HG02973 (cell line): ENCODE measurements around the gene HAND1.
A peak's percentile ranks its signal among the peaks of the same experiment; 100 is the strongest.

Source experiments
- ATAC-seq: cut with Tn5 transposase; IDR thresholded peaks from one replicate; pipeline ENCODE4 v1.9.1; 2021; ENCODE audit warnings: moderate library complexity; ENCODE audit not compliant: unreplicated experiment

HAND1 gene

GRCh38 chr5:154506049-154506715 is 28.2 kb upstream of the HAND1 start:
- no peak for ATAC-seq

DNA sequence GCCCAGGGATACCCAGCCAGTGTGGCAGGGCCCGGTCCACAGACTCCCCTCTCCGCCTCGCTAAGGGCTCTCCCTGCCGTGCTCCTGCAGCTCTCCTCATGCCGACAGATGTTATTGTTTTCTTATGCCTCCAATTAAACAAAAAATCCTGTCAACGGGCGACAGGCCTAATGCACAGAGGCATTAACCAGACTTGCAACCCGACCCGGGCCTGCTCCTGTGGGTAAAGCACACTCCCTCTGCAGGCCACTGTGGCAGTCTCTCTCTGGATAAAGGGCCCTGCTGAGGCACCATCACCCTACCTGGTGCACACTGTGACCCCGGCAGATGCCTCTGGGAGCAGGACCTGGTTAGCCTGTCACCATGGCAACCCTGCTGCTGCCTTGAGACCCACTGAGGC is 27.5 kb upstream of the HAND1 start:
- no peak for ATAC-seq

DNA sequence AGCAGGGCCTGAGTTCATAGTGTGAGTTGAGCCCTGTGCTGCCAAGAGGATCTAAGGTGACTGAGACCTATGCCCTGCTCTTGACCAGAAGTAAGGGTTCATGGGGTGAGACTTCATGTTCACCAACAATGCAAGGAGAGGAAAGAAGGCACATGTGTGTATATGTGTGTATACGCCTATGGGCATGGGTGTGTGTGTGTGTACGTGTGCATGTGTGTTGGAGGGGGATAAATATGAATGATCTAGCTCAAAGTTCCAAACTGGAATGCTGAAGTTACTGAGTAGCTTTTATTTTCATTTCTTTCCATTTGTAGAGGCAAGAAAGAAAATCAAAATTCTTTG is 25.6 kb upstream of the HAND1 start:
- ATAC-seq, result no peak

DNA sequence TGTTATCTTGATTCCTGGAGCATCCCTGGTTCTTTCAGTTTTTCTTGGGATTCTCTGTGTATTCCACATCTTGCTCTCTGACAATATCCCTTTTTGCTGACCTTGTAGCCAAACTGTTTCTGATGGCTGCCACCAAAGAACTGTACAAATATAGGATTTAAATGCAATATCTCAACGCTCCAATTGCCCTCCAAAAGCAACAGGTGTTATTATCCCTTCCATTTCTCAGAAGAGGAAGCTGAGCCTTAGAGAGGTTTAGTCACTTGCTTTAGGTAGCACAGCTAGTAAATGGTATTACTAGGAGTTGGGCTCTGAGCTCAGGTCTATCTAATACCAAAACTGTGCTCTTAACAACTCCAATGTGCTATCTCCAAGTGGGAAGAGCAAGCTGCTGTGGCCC is 24.2 kb upstream of the HAND1 start:
- ATAC-seq, result no peak

- ATAC-seq, result no peak
These were observed 23.5 kb upstream of the HAND1 start for GRCh38 chr5:154501566-154501965.

DNA sequence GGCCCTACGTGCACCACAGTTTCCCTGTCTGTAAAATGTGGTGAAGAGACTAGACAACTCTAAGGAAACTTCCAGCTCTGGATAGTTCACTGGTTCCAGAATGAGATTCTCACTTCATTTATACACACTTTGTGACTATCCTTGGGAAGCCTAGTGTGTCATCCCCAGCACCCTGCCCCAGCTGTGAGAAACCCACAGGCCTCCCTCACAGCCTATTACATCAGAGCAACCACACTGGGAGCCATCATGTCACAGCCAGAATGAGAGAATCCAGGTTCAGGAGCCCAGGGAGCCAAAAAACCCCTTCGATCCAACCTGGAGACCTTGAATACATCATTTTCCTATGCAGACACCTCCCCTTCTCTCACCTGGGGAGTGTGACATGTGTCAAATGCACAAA is 21.0 kb upstream of the HAND1 start:
- no peak for ATAC-seq

GRCh38 chr5:154498591-154498990 is 20.6 kb upstream of the HAND1 start:
- no peak for ATAC-seq

- peak; percentile 75 for ATAC-seq
These were observed 16.0 kb upstream of the HAND1 start for GRCh38 chr5:154494036-154494435.

DNA sequence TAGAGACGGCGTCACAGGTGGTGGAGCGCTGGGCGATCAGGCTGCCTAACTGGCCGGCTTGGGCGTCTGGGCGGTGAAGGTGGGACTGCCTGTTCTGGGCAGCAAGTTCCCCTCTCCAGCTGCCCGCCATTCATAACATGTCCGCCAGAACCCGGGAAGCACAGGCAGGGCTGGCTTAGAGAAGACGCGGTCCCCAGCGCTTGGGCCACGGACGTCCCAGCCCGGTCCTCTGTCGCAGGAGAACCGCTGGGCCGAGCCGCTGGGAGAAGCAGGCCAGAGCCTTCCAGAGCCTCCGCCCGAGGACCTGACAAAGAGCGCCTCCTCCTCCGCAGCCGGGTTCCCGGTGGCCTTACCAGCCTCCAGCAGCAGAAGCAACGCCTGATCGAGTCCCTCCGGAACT is 15.2 kb upstream of the HAND1 start:
- no peak for ATAC-seq

DNA sequence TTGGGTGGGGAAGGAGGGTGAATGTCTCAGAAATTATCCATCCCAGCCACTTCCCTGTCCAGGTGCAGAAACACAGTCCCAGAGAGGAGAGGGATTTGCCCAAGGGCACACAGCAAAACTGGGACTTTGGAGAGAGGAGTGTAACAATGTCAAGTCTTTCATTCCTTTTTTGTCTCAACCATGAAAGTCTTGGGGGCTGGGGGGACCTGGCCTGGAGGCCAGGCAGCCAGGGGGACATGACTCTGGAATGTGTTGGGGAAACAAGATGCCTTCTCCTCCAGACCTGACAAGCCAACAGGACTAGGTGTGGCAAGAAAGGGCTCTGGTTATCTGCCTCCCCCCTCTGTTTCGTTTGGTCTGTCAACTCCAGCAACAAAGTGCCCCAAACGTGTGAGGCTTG is 13.9 kb upstream of the HAND1 start:
- ATAC-seq, result no peak

GRCh38 chr5:154487541-154487940 is 9.5 kb upstream of the HAND1 start:
- peak; percentile 100 for ATAC-seq

DNA sequence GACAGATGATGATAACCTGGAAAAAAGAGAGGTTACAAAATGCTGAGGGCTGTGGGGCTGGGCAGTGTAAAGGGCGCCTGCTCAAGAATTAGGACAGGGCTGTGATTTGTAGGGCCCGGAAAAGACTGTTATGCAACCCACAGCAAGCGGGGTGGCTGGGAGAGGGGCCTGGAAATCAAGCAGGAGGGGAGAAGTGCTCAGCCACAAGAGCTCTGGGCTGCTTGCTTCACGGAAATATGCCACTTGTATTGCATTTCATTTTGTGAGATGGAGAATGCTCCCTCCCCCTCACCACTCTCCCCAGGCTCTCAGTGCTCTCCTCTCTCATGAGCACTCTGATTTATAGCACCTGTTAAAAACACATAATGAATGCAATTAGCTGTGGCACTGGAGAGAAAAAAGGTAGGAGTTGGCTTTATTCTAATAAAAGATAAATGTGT is 8.4 kb upstream of the HAND1 start:
- no peak for ATAC-seq

DNA sequence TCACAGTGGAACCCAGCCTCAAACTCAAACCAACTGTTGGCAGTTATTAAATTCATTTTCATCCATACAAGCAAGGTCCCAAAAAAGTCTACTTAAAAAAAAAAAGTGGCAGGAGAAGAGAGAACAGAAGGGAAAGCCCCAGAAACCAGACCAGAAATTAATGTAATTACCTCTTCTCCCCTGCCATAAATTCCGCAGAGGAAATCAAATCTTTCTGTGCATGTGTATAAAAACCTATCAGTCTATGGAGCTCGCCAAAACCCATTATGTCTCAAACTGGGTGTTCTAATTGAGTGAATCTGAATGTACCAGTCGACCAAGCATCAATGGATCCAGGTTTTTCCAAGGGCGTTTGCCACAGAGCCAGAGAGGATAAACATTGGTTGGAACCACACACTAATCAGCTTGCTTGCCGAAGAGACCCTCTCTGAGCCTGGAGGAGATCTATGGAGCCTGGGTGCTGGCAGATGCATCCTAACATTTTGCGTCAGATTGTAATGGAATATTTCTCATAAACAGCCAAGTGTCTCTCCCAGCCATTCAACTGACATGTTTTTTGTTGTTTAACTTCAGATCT is 7.9 kb upstream of the HAND1 start:
- ATAC-seq, result no peak

- ATAC-seq, result no peak
These were observed 7.1 kb upstream of the HAND1 start for GRCh38 chr5:154485096-154485491.

DNA sequence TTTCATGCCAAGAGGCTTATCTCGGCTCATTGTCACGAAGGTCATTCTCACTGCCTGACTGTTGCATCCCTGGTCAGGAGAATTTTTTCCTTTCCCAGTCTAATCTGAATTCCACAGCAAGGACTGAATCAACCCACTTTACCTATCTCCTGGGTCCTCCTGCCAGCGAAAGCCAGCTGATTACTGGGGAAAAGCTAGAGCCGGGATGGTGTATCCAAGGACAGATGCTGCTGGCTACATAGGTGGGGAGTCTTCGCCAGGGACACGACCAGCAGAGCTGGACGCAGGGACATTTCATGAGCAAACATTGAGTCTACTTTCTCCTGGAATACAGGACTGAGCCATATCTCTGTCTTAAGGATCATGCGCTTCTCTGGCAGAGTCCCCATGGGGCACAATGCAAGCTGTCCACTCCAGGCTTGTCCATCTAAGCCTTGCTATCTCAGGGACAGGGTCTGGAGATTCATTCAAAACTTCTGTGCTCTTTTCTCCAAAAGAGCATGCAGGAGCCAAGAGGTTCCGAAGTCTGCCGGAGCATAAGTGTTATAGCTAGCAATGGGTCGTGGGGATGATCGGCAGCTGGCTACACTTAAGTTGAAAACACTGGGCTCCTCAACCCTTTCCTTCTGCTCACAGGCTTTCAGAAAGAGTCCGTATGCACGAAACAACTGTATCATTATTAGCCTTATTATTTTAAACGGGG is 6.5 kb upstream of the HAND1 start:
- no peak for ATAC-seq

DNA sequence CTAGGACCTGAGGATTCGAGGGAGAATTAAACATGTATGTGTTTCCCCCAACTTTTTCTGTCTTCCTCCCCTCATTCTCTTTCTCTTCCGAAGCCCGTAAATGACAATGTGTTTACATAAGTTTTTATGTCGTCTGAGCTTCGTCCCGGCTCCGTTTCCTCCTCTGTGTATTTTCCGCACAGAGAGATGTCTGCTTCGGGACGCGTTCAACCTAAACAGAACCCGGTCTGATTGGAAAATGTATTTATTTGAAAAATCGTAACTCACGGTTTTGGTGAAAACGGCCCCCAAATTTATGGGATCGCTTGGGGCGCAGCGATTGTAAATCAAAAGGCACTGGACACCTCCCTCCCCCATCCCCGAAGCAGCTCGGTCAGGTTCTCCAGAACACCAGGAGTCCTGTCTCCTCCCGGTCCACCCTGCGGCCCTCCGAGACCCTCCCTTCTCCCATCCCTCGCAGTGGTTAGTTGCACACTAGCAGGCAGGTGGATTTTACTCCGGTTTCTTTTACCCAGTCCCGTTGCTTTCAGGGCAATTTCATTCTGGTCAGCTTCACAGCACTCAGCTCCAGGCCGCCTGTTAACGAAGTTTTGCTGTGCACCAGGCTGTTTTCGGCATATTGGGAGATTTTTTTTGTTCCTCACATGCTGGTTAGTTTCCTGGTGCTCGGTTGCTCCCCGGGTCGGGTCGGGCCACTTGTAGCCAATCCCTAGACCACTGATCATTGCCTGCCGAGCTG is 5.8 kb upstream of the HAND1 start:
- no peak for ATAC-seq

GRCh38 chr5:154482528-154483449 is 4.8 kb upstream of the HAND1 start:
- ATAC-seq, result no peak

DNA sequence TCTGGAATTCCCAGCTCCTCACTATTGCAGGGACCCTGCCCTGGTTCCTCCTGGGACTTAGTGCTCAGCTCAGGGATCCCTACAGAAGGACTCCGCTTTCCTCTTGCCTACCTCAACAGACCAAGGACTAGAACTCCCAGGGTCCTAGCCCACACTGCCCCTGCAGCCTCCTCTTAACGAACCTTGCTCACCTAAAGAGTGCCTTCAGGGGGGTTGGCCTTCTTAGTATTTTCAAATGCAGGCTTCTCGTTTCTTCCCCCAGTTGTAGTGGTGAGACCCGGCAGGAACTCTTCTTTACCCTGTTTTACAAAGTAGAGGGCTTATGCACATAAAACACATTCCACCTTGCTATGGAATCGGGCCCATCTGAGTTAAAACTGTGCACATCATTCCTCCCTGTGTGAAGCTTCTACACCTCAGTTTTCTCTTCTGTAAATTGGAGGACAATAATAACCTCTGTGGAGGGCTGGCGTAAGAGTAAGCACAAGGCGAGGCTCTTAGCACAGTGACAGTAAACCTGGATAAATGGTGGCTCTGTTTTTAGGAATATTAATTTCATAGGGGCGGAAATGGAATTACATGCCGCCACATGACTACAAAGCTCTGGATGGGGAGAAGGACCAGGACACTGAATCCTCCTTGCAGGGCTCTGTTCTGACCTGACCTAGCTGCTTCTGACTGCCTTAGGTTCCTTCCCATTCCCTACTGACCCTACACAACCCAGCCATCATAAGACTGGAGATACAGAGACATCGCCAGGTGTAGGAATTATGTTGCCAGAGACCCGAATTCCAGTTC is 3.8 kb upstream of the HAND1 start:
- no peak for ATAC-seq

DNA sequence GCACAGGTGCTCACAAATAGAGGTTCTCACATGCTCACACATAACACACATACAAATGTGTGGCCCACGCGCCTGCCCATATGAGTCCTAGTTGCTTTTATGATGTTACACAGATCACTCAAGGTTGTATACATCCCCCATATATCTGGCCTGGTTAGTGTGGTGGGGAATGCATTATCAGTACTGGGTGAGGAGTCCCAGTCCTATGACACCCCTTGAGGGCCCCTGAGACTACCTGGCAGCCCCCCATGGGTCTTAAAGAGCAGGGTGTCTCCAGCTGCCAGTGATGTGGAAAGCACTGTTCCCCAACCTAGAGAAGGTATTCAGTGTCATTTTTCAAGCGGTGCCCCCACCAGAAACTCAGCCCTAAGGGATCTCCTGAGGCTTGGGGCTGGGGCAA is 2.8 kb upstream of the HAND1 start:
- no peak for ATAC-seq
